HepG2 (cell line): Measurements from ENCODE around the gene GGCT. TPM values are rescaled to one million over a fixed set of nuclear protein-coding genes. Genes with fewer than 3 reads are reported as not detected.

Source experiments
- ATAC-seq: fragments of 200-7000 bp; cut with Tn5 transposase; 3 replicates; pipeline ENCODE4 v1.9.1; 2020; ENCODE audit warnings: mild to moderate bottlenecking, moderate library complexity
- BruUV-seq: library from RNA; stranded (reverse); fragments of 400-500 nt; replicated peaks from 2 replicates; lab custom pipeline; 2021; lab: Mats Ljungman, UMichigan
- CTCF ChIA-PET: fragments of 300-600 bp; formaldehyde crosslinking; extraction: SDS; loops from one replicate; lab custom pipeline; 2021; ENCODE audit warnings: low total read pairs, inconsistent platforms, low intra/inter-chr PET ratio; lab: Yijun Ruan, JAX
- POLR2A ChIA-PET: fragments of 350-600 bp; sonication (Branson Sonifier 250); formaldehyde crosslinking; loops from one replicate; lab custom pipeline; 2020; ENCODE audit warnings: antibody characterized with exemption, inconsistent platforms; lab: Yijun Ruan, JAX
- DNase-seq: peaks from one replicate; pipeline ENCODE4 v3.0.0-alpha.2; 2015; ENCODE audit warnings: low spot score
- FAIRE-seq: peaks from 3 replicates; lab custom pipeline; 2011; peaks lifted over from hg19 to GRCh38; lab: Jason Lieb, UNC
- H2AFZ ChIP-seq: one replicate; pipeline ENCODE4 v1.6.1; 2011; ENCODE audit warnings: low read length, inconsistent platforms
- H3K27ac ChIP-seq: fragments of 300-600 bp; 3 replicates; pipeline ENCODE4 v1.8.0; 2011; ENCODE audit warnings: mixed run types, mild to moderate bottlenecking, mixed read lengths, low read length, inconsistent platforms; ENCODE audit not compliant: insufficient read depth; ENCODE audit errors: extremely low read length
- H3K27me3 ChIP-seq, 2 experiments: fragments of 200-600 bp in 1 of 2; 2 replicates in 1 of 2; 3 replicates in 1 of 2; pipeline versions ENCODE4 v1.6.0 to v1.8.0; 2011; ENCODE audit warnings: low read length in 2 of 2, mild to moderate bottlenecking in 2 of 2, moderate library complexity in 2 of 2, inconsistent platforms in 1 of 2; ENCODE audit not compliant: insufficient read depth in 2 of 2, control insufficient read depth in 1 of 2
- H3K36me3 ChIP-seq, 2 experiments: fragments of 200-600 bp in 1 of 2; replicated peaks in 1 of 2; 2 replicates in 1 of 2; 3 replicates in 1 of 2; pipeline versions ENCODE4 v1.5.1 to v1.8.0; 2011; ENCODE audit warnings: low read length in 2 of 2, inconsistent platforms in 1 of 2; ENCODE audit not compliant: insufficient read depth in 2 of 2, control insufficient read depth in 1 of 2
- H3K4me1 ChIP-seq: 2 replicates; pipeline ENCODE4 v1.5.1; 2012; ENCODE audit warnings: low read length, inconsistent platforms; ENCODE audit not compliant: insufficient read depth
- H3K4me2 ChIP-seq: 2 replicates; pipeline ENCODE4 v1.6.0; 2011; ENCODE audit warnings: low read depth, low read length, inconsistent platforms
- H3K4me3 ChIP-seq, 3 experiments: fragments of 200-600 bp in 1 of 3; sonication (generic), shearing (Covaris generic) in 1 of 3; replicated peaks in 1 of 3; 2 replicates each; pipeline ENCODE4 v1.5.1; 2011 to 2016; ENCODE audit warnings: low read length in 3 of 3, inconsistent platforms in 2 of 3, low read depth in 2 of 3, mild to moderate bottlenecking in 2 of 3, control low read depth in 1 of 3, mixed read lengths in 1 of 3; ENCODE audit not compliant: insufficient read depth in 1 of 3
- H3K79me2 ChIP-seq: one replicate; pipeline ENCODE4 v1.6.1; 2011; ENCODE audit warnings: low read length, inconsistent platforms; ENCODE audit not compliant: insufficient read depth
- H3K9ac ChIP-seq: 2 replicates; pipeline ENCODE4 v1.6.0; 2011; ENCODE audit warnings: mild to moderate bottlenecking, low read depth, low read length, inconsistent platforms; ENCODE audit not compliant: insufficient read depth
- H3K9me3 ChIP-seq: 2 replicates; pipeline ENCODE4 v1.5.1; 2012; ENCODE audit warnings: mild to moderate bottlenecking, low read length
- H4K20me1 ChIP-seq: 2 replicates; pipeline ENCODE4 v1.6.0; 2011; ENCODE audit warnings: inconsistent platforms, mild to moderate bottlenecking, low read length, moderate library complexity; ENCODE audit not compliant: insufficient read depth
- AHR ChIP-seq: IDR thresholded peaks from 2 replicates; pipeline ENCODE4 v1.6.1; 2018; ENCODE audit warnings: missing genetic modification reagents, missing compliant biosample characterization
- CERS6 ChIP-seq: sonication (generic); formaldehyde crosslinking; IDR thresholded peaks from 2 replicates; pipeline ENCODE4 v1.5.0; 2020; ENCODE audit warnings: missing genetic modification reagents
- DPF2 ChIP-seq: sonication (generic); formaldehyde crosslinking; IDR thresholded peaks from 2 replicates; pipeline ENCODE4 v1.4.0; 2020; ENCODE audit warnings: mild to moderate bottlenecking, low read depth, missing genetic modification reagents, borderline replicate concordance
- FOXO4 ChIP-seq: sonication (generic); formaldehyde crosslinking; conservative IDR thresholded peaks from 2 replicates; pipeline ENCODE4 v1.8.1; 2023; ENCODE audit warnings: missing genetic modification reagents
- NFAT5 ChIP-seq: sonication (generic); formaldehyde crosslinking; IDR thresholded peaks from 2 replicates; pipeline ENCODE4 v1.4.0; 2020; ENCODE audit warnings: missing genetic modification reagents
- POGZ ChIP-seq: sonication (generic); formaldehyde crosslinking; IDR thresholded peaks from 2 replicates; pipeline ENCODE4 v1.4.0; 2020; ENCODE audit warnings: mild to moderate bottlenecking, missing genetic modification reagents
- TFE3 ChIP-seq: IDR thresholded peaks from 2 replicates; pipeline ENCODE4 v1.6.1; 2016
- ZFP37 ChIP-seq: sonication (generic); formaldehyde crosslinking; IDR thresholded peaks from 2 replicates; pipeline ENCODE4 v1.4.0; 2020; ENCODE audit warnings: missing genetic modification reagents, borderline replicate concordance
- ZNF282 ChIP-seq: fragments of 450-650 bp; IDR thresholded peaks from 2 replicates; pipeline ENCODE4 v1.6.1; 2018; ENCODE audit not compliant: partially characterized antibody
- ZNF724P ChIP-seq: sonication (generic); formaldehyde crosslinking; IDR thresholded peaks from 2 replicates; pipeline ENCODE4 v1.8.0; 2022; ENCODE audit warnings: missing genetic modification reagents, borderline replicate concordance
- WGBS: methylation state at CpG from one replicate; pipeline ENCODE4 v1.1.6; 2017; ENCODE audit warnings: low lambda C conversion rate; 5-methylcytosine and 5-hydroxymethylcytosine counted together
- in situ Hi-C: cut with HindIII; loops from 2 replicates; pipeline ENCODE4 v1.10.0; 2017; ENCODE audit warnings: low pct_unique_long_range_greater_than_20kb; ENCODE audit not compliant: extremely low pct_ligation_motif_present
- intact Hi-C: fragments of 100-400 bp; cut with micrococcal nuclease; formaldehyde crosslinking; loops from one replicate; pipeline ENCODE4 v1.10.0; 2022; ENCODE audit not compliant: unreplicated experiment
- polyA plus RNA-seq, 8 experiments: library from polyadenylated mRNA; depleted of rRNA in 3 of 8; stranded (reverse) in 7 of 8; unstranded in 1 of 8; fragments of >200 nt; fragmentation: Illumina TruSeq in 4 of 8; extraction: Trizol in 4 of 8; gene quantifications; 2 replicates each; pipeline versions ENCODE4 v1.2.1 to v1.2.3, GENCODE V29; 2011 to 2016; ENCODE audit warnings: low read depth in 4 of 8, missing spikeins in 1 of 8, mixed read lengths in 1 of 8; ENCODE audit not compliant: insufficient read depth in 1 of 8
- total RNA-seq, 5 experiments: library from RNA; depleted of rRNA; stranded (reverse); fragments of >200 nt; fragmentation: Illumina TruSeq; extraction: Trizol; gene quantifications; 2 replicates each; pipeline ENCODE4 v1.2.3, GENCODE V29; 2016; ENCODE audit warnings: low read depth in 1 of 5

GGCT gene
- total and polyA plus RNA-seq, 2 of the 13 experiments (the other 11 are each of a cell fraction or from before 2014, with no cell fraction given), result 19.5 to 78.3 TPM

- no peak for TF ChIP-seq ZFP37 (CRISPR knock-in tag)
Observed at GRCh38 chr7:30487371-30487770, 17.3 kb downstream of the GGCT start (continued).

GRCh38 chr7:30485667-30486066, 19.0 kb downstream of the GGCT start:
- 66% methylated on average over 1 of the region's 1 CpG for WGBS
- FAIRE-seq (no peak), ATAC-seq (no peak)
- TF ChIP-seq POGZ (no peak), TFE3 (CRISPR knock-in tag) (no peak), ZNF282 (no peak), ZNF724P (CRISPR knock-in tag) (no peak), CERS6 (CRISPR knock-in tag) (no peak), AHR (CRISPR knock-in tag) (no peak), FOXO4 (CRISPR knock-in tag) (no peak), DPF2 (CRISPR knock-in tag) (no peak), NFAT5 (CRISPR knock-in tag) (no peak)

More at GRCh38 chr7:30485667-30486066, 19.0 kb downstream of the GGCT start:
- Histone ChIP-seq H3K27ac (no peak overlapping the region), H3K4me2 (no peak overlapping the region), H3K9me3 (no peaks in the 10 kb centered on the region), H4K20me1 (no peaks in the 10 kb centered on the region), H3K79me2 (no peaks in the 10 kb centered on the region), H3K9ac (no peak overlapping the region), H3K4me3 (no peak overlapping the region), H3K36me3 (no peaks in the 10 kb centered on the region), H2AFZ (no peak overlapping the region), H3K27me3 (peaks cover 0 to 6% of the 10 kb centered on the region in 2 experiments; a peak in 1 of 5 replicates), H3K4me1 (no peaks in the 10 kb centered on the region)
- in situ Hi-C loops (no loop called here), intact Hi-C loops (no loop called here)
- POLR2A ChIA-PET, result no interaction called here
- CTCF ChIA-PET, result no interaction called here
- no peak for DNase-seq
- no TSS peak for BruUV-seq
